ENCODE data around the gene PAX2.

The PAX2 gene

GRCh38 chr10:100749309-100750217 is 4.2 kb downstream of the PAX2 start:
- no peak overlapping the region for H3K4me3 ChIP-seq (ENCODE audit: low read depth, low read length)

- H3K4me3 ChIP-seq (ENCODE audit: low read depth, low read length): no peak overlapping the region
Measured at GRCh38 chr10:100750291-100751210, 5.2 kb downstream of the PAX2 start.

GRCh38 chr10:100751211-100751933 is 6.0 kb downstream of the PAX2 start:
- no peak overlapping the region for H3K4me3 ChIP-seq (ENCODE audit: low read depth, low read length)

GRCh38 chr10:100755821-100756220 is 10.4 kb downstream of the PAX2 start:
- no peak overlapping the region for H3K4me3 ChIP-seq (ENCODE audit: low read depth, low read length)

GRCh38 chr10:100759331-100759730 is 13.9 kb downstream of the PAX2 start:
- H3K4me3 ChIP-seq (ENCODE audit: low read depth, low read length): no peak overlapping the region

GRCh38 chr10:100760726-100761125 is 15.3 kb downstream of the PAX2 start:
- no peak overlapping the region for H3K4me3 ChIP-seq (ENCODE audit: low read depth, low read length)

GRCh38 chr10:100761191-100761590 is 15.8 kb downstream of the PAX2 start:
- no peak overlapping the region for H3K4me3 ChIP-seq (ENCODE audit: low read depth, low read length)

- H3K4me3 ChIP-seq (ENCODE audit: low read depth, low read length): no peak overlapping the region
Measured at GRCh38 chr10:100763043-100763747, 17.8 kb downstream of the PAX2 start.

- no peak overlapping the region for H3K4me3 ChIP-seq (ENCODE audit: low read depth, low read length)
Measured at GRCh38 chr10:100766693-100767421, 21.5 kb downstream of the PAX2 start.

- H3K4me3 ChIP-seq (ENCODE audit: low read depth, low read length): no peak overlapping the region
Measured at GRCh38 chr10:100767422-100767775, 22.0 kb downstream of the PAX2 start.

GRCh38 chr10:100769481-100769880 is 24.1 kb downstream of the PAX2 start:
- no peak overlapping the region for H3K4me3 ChIP-seq (ENCODE audit: low read depth, low read length)

GRCh38 chr10:100773646-100774045 is 28.3 kb downstream of the PAX2 start:
- no peak overlapping the region for H3K4me3 ChIP-seq (ENCODE audit: low read depth, low read length)

- no peak overlapping the region for H3K4me3 ChIP-seq (ENCODE audit: low read depth, low read length)
Measured at GRCh38 chr10:100774223-100774622, 28.8 kb downstream of the PAX2 start.

GRCh38 chr10:100774876-100775275 is 29.5 kb downstream of the PAX2 start:
- H3K4me3 ChIP-seq (ENCODE audit: low read depth, low read length): no peak overlapping the region

GRCh38 chr10:100775386-100775785 is 30.0 kb downstream of the PAX2 start:
- H3K4me3 ChIP-seq (ENCODE audit: low read depth, low read length): no peak overlapping the region

- no peak overlapping the region for H3K4me3 ChIP-seq (ENCODE audit: low read depth, low read length)
Measured at GRCh38 chr10:100775871-100776270, 30.5 kb downstream of the PAX2 start.

- H3K4me3 ChIP-seq (ENCODE audit: low read depth, low read length): no peak overlapping the region
Measured at GRCh38 chr10:100776671-100777070, 31.3 kb downstream of the PAX2 start.

GRCh38 chr10:100779329-100779728 is 33.9 kb downstream of the PAX2 start:
- no peak overlapping the region for H3K4me3 ChIP-seq (ENCODE audit: low read depth, low read length)

GRCh38 chr10:100780324-100780723 is 34.9 kb downstream of the PAX2 start:
- no peak overlapping the region for H3K4me3 ChIP-seq (ENCODE audit: low read depth, low read length)

GRCh38 chr10:100781145-100781665 is 35.8 kb downstream of the PAX2 start:
- H3K4me3 ChIP-seq (ENCODE audit: low read depth, low read length): no peak overlapping the region

Measured in iPS-11a (cell line).